K562 (cell line): Measurements from ENCODE around the gene PCAT6. TPM values are rescaled to one million over a fixed set of nuclear protein-coding genes. Genes with fewer than 3 reads are reported as not detected.

Experiments used
- ATAC-seq: fragments of 200-7000 bp; cut with Tn5 transposase; 3 replicates; pipeline ENCODE4 v1.9.1; 2020; ENCODE audit warnings: moderate library complexity
- BruUV-seq: library from RNA; stranded (reverse); fragments of 400-500 nt; replicated peaks from 2 replicates; lab custom pipeline; 2021; lab: Mats Ljungman, UMichigan
- CTCF ChIA-PET: fragments of 300-600 bp; formaldehyde crosslinking; extraction: SDS; loops from one replicate; lab custom pipeline; 2021; ENCODE audit warnings: low intra/inter-chr PET ratio; lab: Yijun Ruan, JAX
- POLR2A ChIA-PET: fragments of 300-600, 350-650 bp; sonication (Branson Sonifier 250); formaldehyde crosslinking; extraction: SDS; loops from one replicate; lab custom pipeline; 2021; ENCODE audit warnings: antibody characterized with exemption, inconsistent platforms; lab: Yijun Ruan, JAX
- DNase-seq, 4 experiments: peaks; one replicate each; pipeline versions ENCODE4 v3.0.0 to v3.0.0-alpha.2; 2011 to 2018; ENCODE audit warnings: low spot score in 3 of 4, mixed read lengths in 3 of 4; ENCODE audit errors: extremely low read depth in 1 of 4
- FAIRE-seq: peaks from 2 replicates; lab custom pipeline; 2011; peaks lifted over from hg19 to GRCh38; lab: Jason Lieb, UNC
- H2AFZ ChIP-seq: 2 replicates; pipeline ENCODE4 v1.6.0; 2011; ENCODE audit warnings: low read depth, low read length, control low read depth, inconsistent platforms
- H3K27ac ChIP-seq: fragments of 200-600 bp; 3 replicates; pipeline ENCODE4 v1.8.0; 2011; ENCODE audit warnings: low read depth, mild to moderate bottlenecking, control low read depth, inconsistent platforms, low read length, moderate library complexity, mixed read lengths; ENCODE audit errors: extremely low read depth
- H3K27me3 ChIP-seq, 2 experiments: fragments of 300-600 bp in 1 of 2; 2 replicates in 1 of 2; 3 replicates in 1 of 2; pipeline versions ENCODE4 v1.6.0 to v1.8.0; 2011; ENCODE audit warnings: inconsistent platforms in 2 of 2, low read length in 2 of 2, mild to moderate bottlenecking in 1 of 2, mixed read lengths in 1 of 2, moderate library complexity in 1 of 2; ENCODE audit not compliant: control insufficient read depth in 2 of 2, insufficient read depth in 2 of 2
- H3K36me3 ChIP-seq: fragments of 300-600 bp; 3 replicates; pipeline ENCODE4 v1.8.0; 2011; ENCODE audit warnings: mild to moderate bottlenecking, low read length, inconsistent platforms; ENCODE audit not compliant: control insufficient read depth, insufficient read depth
- H3K4me1 ChIP-seq, 2 experiments: fragments of 200-600 bp in 1 of 2; replicated peaks in 1 of 2; 2 replicates in 1 of 2; 3 replicates in 1 of 2; pipeline versions ENCODE4 v1.5.1 to v1.8.0; 2011; ENCODE audit warnings: inconsistent platforms in 2 of 2, low read length in 2 of 2, mild to moderate bottlenecking in 1 of 2, mixed read lengths in 1 of 2, moderate library complexity in 1 of 2; ENCODE audit not compliant: control insufficient read depth in 2 of 2, insufficient read depth in 2 of 2
- H3K4me2 ChIP-seq: 2 replicates; pipeline ENCODE4 v1.6.1; 2011; ENCODE audit warnings: low read length, control low read depth, inconsistent platforms, mixed read lengths; ENCODE audit not compliant: insufficient read depth
- H3K4me3 ChIP-seq: fragments of 200-600 bp; sonication (generic), shearing (Covaris generic); 2 replicates; pipeline ENCODE4 v1.5.1; 2016; ENCODE audit warnings: control low read depth, inconsistent platforms
- H3K79me2 ChIP-seq: fragments of 200-600 bp; 3 replicates; pipeline ENCODE4 v1.8.0; 2011; ENCODE audit warnings: low read length, inconsistent platforms; ENCODE audit not compliant: control insufficient read depth, insufficient read depth
- H3K9ac ChIP-seq, 2 experiments: 2 replicates each; pipeline versions ENCODE4 v1.6.0 to v1.6.1; 2011; ENCODE audit warnings: low read depth in 2 of 2, low read length in 2 of 2, control low read depth in 1 of 2, inconsistent platforms in 1 of 2, mild to moderate bottlenecking in 1 of 2, mixed read lengths in 1 of 2; ENCODE audit not compliant: insufficient read depth in 1 of 2
- H3K9me1 ChIP-seq: one replicate; pipeline ENCODE4 v1.6.0; 2011; ENCODE audit warnings: inconsistent platforms, mild to moderate bottlenecking, low read length, moderate library complexity; ENCODE audit not compliant: control insufficient read depth, insufficient read depth
- H3K9me3 ChIP-seq: replicated peaks from 2 replicates; pipeline ENCODE4 v1.5.1; 2011; ENCODE audit warnings: low read depth, low read length, inconsistent platforms; ENCODE audit not compliant: control insufficient read depth, insufficient read depth
- H4K20me1 ChIP-seq: replicated peaks from 2 replicates; pipeline ENCODE4 v1.6.1; 2011; ENCODE audit warnings: low read length, inconsistent platforms, mixed read lengths; ENCODE audit not compliant: control insufficient read depth, insufficient read depth
- CBFA2T2 ChIP-seq: fragments of 450-650 bp; conservative IDR thresholded peaks from 2 replicates; pipeline ENCODE4 v1.6.1; 2017; ENCODE audit warnings: mild to moderate bottlenecking
- CBFA2T3 ChIP-seq: fragments of 450-650 bp; IDR thresholded peaks from 2 replicates; pipeline ENCODE4 v1.6.1; 2017
- CBX1 ChIP-seq: sonication (generic); IDR thresholded peaks from 2 replicates; pipeline ENCODE4 v1.6.1; 2016; ENCODE audit warnings: antibody characterized with exemption, low read depth, mild to moderate bottlenecking
- FOXP1 ChIP-seq: sonication (generic); formaldehyde crosslinking; IDR thresholded peaks from 2 replicates; pipeline ENCODE4 v1.8.0; 2022; ENCODE audit warnings: mild to moderate bottlenecking, missing genetic modification reagents
- ILF3 ChIP-seq: fragments of 450-650 bp; IDR thresholded peaks from 2 replicates; pipeline ENCODE4 v1.6.1; 2018; ENCODE audit warnings: antibody characterized with exemption, mild to moderate bottlenecking, moderate library complexity, borderline replicate concordance
- KLF10 ChIP-seq: fragments of 250-450 bp; sonication (Bioruptor Pico); IDR thresholded peaks from 2 replicates; pipeline ENCODE4 v1.6.1; 2021; ENCODE audit warnings: matching md5 sums
- MEF2D ChIP-seq: conservative IDR thresholded peaks from 2 replicates; pipeline ENCODE4 v1.6.1; 2016; ENCODE audit warnings: low read depth, missing genetic modification characterization, missing compliant biosample characterization
- MYBL2 ChIP-seq, 2 experiments: fragments of 450-650 bp in 1 of 2; sonication (generic) in 1 of 2; formaldehyde crosslinking in 1 of 2; IDR thresholded peaks; 2 replicates each; pipeline versions ENCODE4 v1.6.1 to v1.8.1; 2017 to 2022; ENCODE audit warnings: borderline replicate concordance in 1 of 2, inconsistent platforms in 1 of 2, low read depth in 1 of 2, mild to moderate bottlenecking in 1 of 2, missing genetic modification reagents in 1 of 2, moderate library complexity in 1 of 2
- POLR2AphosphoS5 ChIP-seq: IDR thresholded peaks from 2 replicates; pipeline ENCODE4 v1.6.1; 2011; ENCODE audit warnings: mild to moderate bottlenecking, low read depth, low read length, moderate library complexity; ENCODE audit not compliant: control insufficient read depth, insufficient read depth
- POLR2G ChIP-seq: fragments of 200-400 bp; formaldehyde crosslinking; IDR thresholded peaks from 2 replicates; pipeline ENCODE4 v1.6.1; 2017; ENCODE audit warnings: low read depth, mild to moderate bottlenecking, antibody characterized with exemption, low read length, moderate library complexity
- RBM17 ChIP-seq: fragments of 200-400 bp; formaldehyde crosslinking; IDR thresholded peaks from 2 replicates; pipeline ENCODE4 v1.6.1; 2017; ENCODE audit warnings: low read depth, mild to moderate bottlenecking, low read length, borderline replicate concordance
- TCF3 ChIP-seq: sonication (generic); formaldehyde crosslinking; IDR thresholded peaks from 2 replicates; pipeline ENCODE4 v1.4.0; 2020; ENCODE audit warnings: mild to moderate bottlenecking, missing genetic modification reagents
- TCF7 ChIP-seq: sonication (generic); IDR thresholded peaks from 2 replicates; pipeline ENCODE4 v1.6.1; 2016; ENCODE audit warnings: antibody characterized with exemption, borderline replicate concordance
- TCFL5 ChIP-seq: fragments of 250-450 bp; sonication (Bioruptor Pico); conservative IDR thresholded peaks from 2 replicates; pipeline ENCODE4 v1.6.1; 2021; ENCODE audit warnings: mild to moderate bottlenecking, moderate library complexity, matching md5 sums
- TEAD2 ChIP-seq: fragments of 450-650 bp; IDR thresholded peaks from 2 replicates; pipeline ENCODE4 v1.6.1; 2016; ENCODE audit warnings: missing genetic modification characterization, control low read depth, missing compliant biosample characterization
- ZNF197 ChIP-seq: fragments of 200-800 bp; sonication (Bioruptor generic); IDR thresholded peaks from 2 replicates; pipeline ENCODE4 v1.6.1; 2016; ENCODE audit warnings: low read depth, missing genetic modification characterization, missing compliant biosample characterization
- ZNF444 ChIP-seq: fragments of 250-450 bp; sonication (Bioruptor Pico); IDR thresholded peaks from 2 replicates; pipeline ENCODE4 v1.4.0; 2020; ENCODE audit warnings: mild to moderate bottlenecking, moderate library complexity
- ZNF668 ChIP-seq: fragments of 250-450 bp; sonication (Bioruptor Pico); IDR thresholded peaks from 2 replicates; pipeline ENCODE4 v1.8.0; 2022; ENCODE audit warnings: mild to moderate bottlenecking, inconsistent platforms
- in situ Hi-C: fragments of 300-500 bp; cut with MboI; formaldehyde crosslinking; loops from 4 replicates; pipeline ENCODE4 v1.15.0; 2018; ENCODE audit warnings: inconsistent platforms, mixed read lengths
- intact Hi-C: fragments of 100-400 bp; cut with micrococcal nuclease; formaldehyde crosslinking; loops from 2 replicates; pipeline ENCODE4 v1.14.2; 2022
- polyA plus RNA-seq, 8 experiments: library from polyadenylated mRNA; depleted of rRNA in 4 of 8; stranded (reverse) in 5 of 8; unstranded in 3 of 8; fragments of >200 nt; fragmentation: Nextera tagmentation in 2 of 8; fragmentation: Illumina TruSeq in 1 of 8; extraction: Ambion mirVana in 2 of 8; extraction: Trizol in 1 of 8; gene quantifications; 2 replicates each; pipeline versions ENCODE4 v1.2.1 to v1.2.3, GENCODE V29; 2011 to 2014; ENCODE audit warnings: inconsistent platforms in 1 of 8, missing spikeins in 1 of 8
- total RNA-seq, 7 experiments: library from RNA; depleted of rRNA in 6 of 7; stranded (reverse); fragments of >200 nt in 6 of 7; fragmentation: Illumina TruSeq in 2 of 7; extraction: Trizol in 2 of 7; gene quantifications; 2 replicates each; pipeline versions ENCODE4 v1.2.1 to v1.2.3, GENCODE V29; 2011 to 2021; ENCODE audit warnings: low replicate concordance in 1 of 7
- TF ChIP-seq, protein P1 (sequence below): sonication (generic); formaldehyde crosslinking; IDR thresholded peaks from 2 replicates; pipeline ENCODE4 v1.8.1; 2023; ENCODE audit warnings: mild to moderate bottlenecking, missing genetic modification reagents
- TF ChIP-seq, protein P2 (sequence below): sonication (generic); formaldehyde crosslinking; IDR thresholded peaks from 2 replicates; pipeline ENCODE4 v1.8.0; 2022; ENCODE audit warnings: missing genetic modification reagents, mild to moderate bottlenecking, borderline replicate concordance
- TF ChIP-seq, protein P3 (sequence below): sonication (generic); formaldehyde crosslinking; IDR thresholded peaks from 2 replicates; pipeline ENCODE4 v1.5.0; 2020; ENCODE audit warnings: missing genetic modification reagents

The PCAT6 gene
- total and polyA plus RNA-seq, 9 of the 15 experiments (the other 6 are each of a cell fraction or from before 2014, with no cell fraction given), result 0.25 to 2.4 (median 0.54) TPM; not detected in 1

DNA sequence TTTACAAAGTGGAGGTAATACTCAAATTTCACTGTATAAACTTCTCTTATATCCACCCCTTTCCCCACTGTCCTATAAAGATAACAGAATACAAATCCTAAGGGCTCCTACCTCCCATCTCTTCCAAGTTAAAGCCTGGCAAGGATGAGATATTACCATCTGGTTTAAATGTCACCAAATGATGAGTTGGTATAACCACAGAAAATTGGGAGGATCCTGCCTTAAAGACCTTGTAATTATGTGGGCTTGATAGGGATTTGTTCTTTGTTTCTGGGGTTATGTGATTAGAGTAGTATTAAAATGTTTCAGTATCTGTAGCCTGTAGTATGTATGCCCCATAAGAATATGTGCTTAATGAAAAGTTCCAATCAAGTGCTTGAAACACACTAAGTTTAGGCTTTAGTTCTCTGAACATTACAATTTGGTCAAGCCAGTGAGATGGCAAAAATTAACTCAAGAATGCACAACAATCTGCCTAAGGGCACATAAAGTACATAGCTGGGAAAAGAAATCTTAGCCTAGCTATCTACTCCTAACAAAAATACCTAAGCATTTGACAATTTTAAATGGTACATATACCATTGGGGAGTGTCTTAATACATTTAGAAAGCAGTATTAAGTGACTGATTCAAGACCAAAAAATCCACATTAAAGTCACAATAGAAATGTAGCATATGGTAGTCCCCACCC is 16.6 kb upstream of the PCAT6 start:
- Histone ChIP-seq H3K4me3 (no peak overlapping the region), H3K9me3 (no peaks in the 10 kb centered on the region), H3K79me2 (peaks cover 88% of the 10 kb centered on the region), H3K27me3 (no peaks in the 10 kb centered on the region), H3K9ac (no peak overlapping the region), H3K36me3 (peaks cover 16% of the 10 kb centered on the region; the same call in 2 of the 3 replicates), H2AFZ (no peak overlapping the region), H3K9me1 (peaks cover 14% of the 10 kb centered on the region), H3K4me1 (peaks cover 10 to 14% of the 10 kb centered on the region in 2 experiments; a peak in 3 of 5 replicates), H3K27ac (no peak overlapping the region), H4K20me1 (peaks cover 25% of the 10 kb centered on the region), H3K4me2 (no peak overlapping the region)
- ChIA-PET CTCF (no interaction called here), POLR2A (interaction anchor here (0.7 to 5.8 kb wide), 3 partner anchors 8 to 12 kb away, joined by 3 to 28 read pairs (median 7); no protein-coding TSS in a partner anchor)
- TSS peak; percentile 6 for BruUV-seq
- DNase-seq (no peak), ATAC-seq (no peak), FAIRE-seq (no peak)
- intact Hi-C loops (no loop called here), in situ Hi-C loops (no loop called here)
- TF ChIP-seq ILF3 (no peak), ZNF444 (no peak), CBFA2T2 (peak; percentile 45; the same call in 1 of the 2 replicates), TEAD2 (tag) (no peak), FOXP1 (no peak), CBX1 (no peak), MYBL2 (IDR thresholded peaks at IDR 0.05; ENCODE audit: low read depth) (no peak), MYBL2 (CRISPR knock-in tag; IDR thresholded peaks at IDR 0.05; ENCODE audit: borderline replicate concordance) (no peak), ZNF668 (no peak), TCF7 (no peak), KLF10 (CRISPR knock-in tag) (no peak), MEF2D (tag) (no peak), ZNF197 (CRISPR knock-in tag) (no peak), TCF3 (peak; percentile 7; the same call in 1 of the 2 replicates), RBM17 (no peak), CBFA2T3 (peak; percentile 64), POLR2AphosphoS5 (no peak), TCFL5 (CRISPR knock-in tag) (no peak), POLR2G (no peak)
- TF ChIP-seq, protein P1, sequence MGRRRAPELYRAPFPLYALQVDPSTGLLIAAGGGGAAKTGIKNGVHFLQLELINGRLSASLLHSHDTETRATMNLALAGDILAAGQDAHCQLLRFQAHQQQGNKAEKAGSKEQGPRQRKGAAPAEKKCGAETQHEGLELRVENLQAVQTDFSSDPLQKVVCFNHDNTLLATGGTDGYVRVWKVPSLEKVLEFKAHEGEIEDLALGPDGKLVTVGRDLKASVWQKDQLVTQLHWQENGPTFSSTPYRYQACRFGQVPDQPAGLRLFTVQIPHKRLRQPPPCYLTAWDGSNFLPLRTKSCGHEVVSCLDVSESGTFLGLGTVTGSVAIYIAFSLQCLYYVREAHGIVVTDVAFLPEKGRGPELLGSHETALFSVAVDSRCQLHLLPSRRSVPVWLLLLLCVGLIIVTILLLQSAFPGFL, result no peak
- TF ChIP-seq, protein P2, sequence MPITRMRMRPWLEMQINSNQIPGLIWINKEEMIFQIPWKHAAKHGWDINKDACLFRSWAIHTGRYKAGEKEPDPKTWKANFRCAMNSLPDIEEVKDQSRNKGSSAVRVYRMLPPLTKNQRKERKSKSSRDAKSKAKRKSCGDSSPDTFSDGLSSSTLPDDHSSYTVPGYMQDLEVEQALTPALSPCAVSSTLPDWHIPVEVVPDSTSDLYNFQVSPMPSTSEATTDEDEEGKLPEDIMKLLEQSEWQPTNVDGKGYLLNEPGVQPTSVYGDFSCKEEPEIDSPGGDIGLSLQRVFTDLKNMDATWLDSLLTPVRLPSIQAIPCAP (CRISPR knock-in tag), result no peak
- TF ChIP-seq, protein P3, sequence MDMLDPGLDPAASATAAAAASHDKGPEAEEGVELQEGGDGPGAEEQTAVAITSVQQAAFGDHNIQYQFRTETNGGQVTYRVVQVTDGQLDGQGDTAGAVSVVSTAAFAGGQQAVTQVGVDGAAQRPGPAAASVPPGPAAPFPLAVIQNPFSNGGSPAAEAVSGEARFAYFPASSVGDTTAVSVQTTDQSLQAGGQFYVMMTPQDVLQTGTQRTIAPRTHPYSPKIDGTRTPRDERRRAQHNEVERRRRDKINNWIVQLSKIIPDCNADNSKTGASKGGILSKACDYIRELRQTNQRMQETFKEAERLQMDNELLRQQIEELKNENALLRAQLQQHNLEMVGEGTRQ (CRISPR knock-in tag), result no peak
